Adrenal gland (tissue), 12 donors: ENCODE measurements around the gene CBX4. TPM values are rescaled to one million over a fixed set of nuclear protein-coding genes. Genes with fewer than 3 reads are reported as not detected.
A peak's percentile ranks its signal among the peaks of the same experiment; 100 is the strongest.

Source experiments
- DNase-seq, 7 donors: peaks; one replicate each; pipeline ENCODE4 v3.0.0-alpha.2; 2019 to 2020
- H3K27ac ChIP-seq, 5 donors: fragments of 200-600 bp; sonication (generic) in 4 of 5; 1 replicate in 3 of 5; 2 replicates in 2 of 5; pipeline versions ENCODE4 v1.5.1 to v1.8.0; 2016 to 2020; ENCODE audit warnings: mild to moderate bottlenecking in 1 of 5
- H3K27me3 ChIP-seq: fragments of 200-600 bp; 2 replicates; pipeline ENCODE4 v1.8.0; 2021
- H3K36me3 ChIP-seq, 2 donors: fragments of 200-600 bp; replicated peaks in 1 of 2; 1 replicate in 1 of 2; 2 replicates in 1 of 2; pipeline versions ENCODE4 v1.5.1 to v1.8.0; 2018 to 2022
- H3K4me1 ChIP-seq, 2 donors: fragments of 200-600 bp; replicated peaks in 1 of 2; 1 replicate in 1 of 2; 2 replicates in 1 of 2; pipeline versions ENCODE4 v1.5.1 to v1.8.0; 2018 to 2021
- H3K4me3 ChIP-seq, 4 donors: fragments of 200-600 bp; sonication (generic) in 3 of 4; one replicate each; pipeline ENCODE4 v1.5.1; 2016 to 2018
- H3K9me3 ChIP-seq, 3 donors: fragments of 200-600 bp; sonication (generic) in 1 of 3; replicated peaks in 1 of 3; 1 replicate in 2 of 3; 2 replicates in 1 of 3; pipeline versions ENCODE4 v1.5.1 to v1.8.0; 2016 to 2021
- CTCF ChIP-seq, 6 experiments: fragments of 450-650 bp in 4 of 6; fragments of 200-600 bp in 2 of 6; sonication (generic) in 1 of 6; IDR thresholded peaks; 1 replicate in 5 of 6; 2 replicates in 1 of 6; pipeline versions ENCODE4 v1.5.1 to v1.8.0; 2016 to 2021; ENCODE audit warnings: antibody characterized with exemption in 6 of 6, mild to moderate bottlenecking in 2 of 6, moderate library complexity in 1 of 6
- POLR2A ChIP-seq, 2 donors: fragments of 450-650 bp; IDR thresholded peaks; one replicate each; pipeline ENCODE4 v1.6.1; 2017; ENCODE audit warnings: antibody characterized with exemption in 2 of 2, mild to moderate bottlenecking in 2 of 2, moderate library complexity in 1 of 2
- WGBS, 4 donors: extraction: QIAGEN DNeasy Blood & Tissue Kit in 2 of 4; methylation state at CpG; one replicate each; pipeline versions ENCODE4 v1.1.5 to v1.1.7; 2013 to 2017; 5-methylcytosine and 5-hydroxymethylcytosine counted together
- intact Hi-C, 2 donors: fragments of 100-400 bp; cut with DNase I; formaldehyde crosslinking; loops; one replicate each; pipeline versions ENCODE4 v1.14.1 to v1.15.0; 2022 to 2023
- polyA plus RNA-seq, 3 donors: library from polyadenylated mRNA; stranded (reverse); fragments of 200-250 nt in 2 of 3; fragments of 350-450 nt in 1 of 3; fragmentation: Illumina TruSeq in 1 of 3; extraction: RNeasy Lipid Tissue Mini Kit (QIAGEN cat#74804) in 1 of 3; gene quantifications; one replicate each; pipeline ENCODE4 v1.2.3, GENCODE V29; 2013 to 2014
- total RNA-seq, 9 donors: library from RNA; depleted of rRNA in 4 of 9; stranded (reverse); fragments of >200 nt in 4 of 9; fragments of 120-200 nt in 1 of 9; fragmentation: NEBNext Ultra II Directional in 1 of 9; extraction: Animal tissue kit (Norgen Biotek cat#: 25700) in 1 of 9; gene quantifications; one replicate each; pipeline versions ENCODE4 v1.1.0 to v1.2.4, GENCODE V29; 2013 to 2023
- donor health status: healthy with polysubstance abuse.
- donor health status: Bipolar disorder and iron deficiency.
- donor health status: DM: yes; HTN: yes; CAD: no.
- donor health status: DM: no; HTN: no; CAD: no.
- donor health status: DM: no; HTN: no; CAD: no.
- donor health status: DM: yes; HTN: yes; CAD: no.

Gene CBX4
- total and polyA plus RNA-seq, 12 donors, result 5.4 to 39.3 (median 17.0) TPM

GRCh38 chr17:79845601-79845949, 6.3 kb upstream of the CBX4 start:
- Histone ChIP-seq H3K4me1 (peaks cover 20 to 40% of the 10 kb centered on the region in 2 donors), H3K27me3 (peaks cover 28% of the 10 kb centered on the region), H3K9me3 (no peaks in the 10 kb centered on the region), H3K36me3 (no peaks in the 10 kb centered on the region), H3K4me3 (no peak overlapping the region), H3K27ac (peak overlapping the region in 4 of 5 donors; percentile 35 to 83 (median 50))
- 7 to 28% (median 13%) methylated on average over 7 of the region's 7 CpGs for WGBS, 4 donors
- TF ChIP-seq CTCF (IDR thresholded peaks at IDR 0.05), result no peak
- TF ChIP-seq POLR2A (IDR thresholded peaks at IDR 0.05), result no peak
- intact Hi-C loops, result loop anchor here (5.0 to 10.0 kb wide), 3 partner anchors 77 to 129 kb away; no protein-coding TSS in a partner anchor
- peak in 1 of 7 donors; percentile 35 for DNase-seq

- Histone ChIP-seq H3K27ac (peak overlapping the region in 4 of 5 donors; percentile 35 to 83 (median 50)), H3K9me3 (no peaks in the 10 kb centered on the region), H3K36me3 (no peaks in the 10 kb centered on the region), H3K27me3 (peaks cover 34% of the 10 kb centered on the region), H3K4me3 (peak overlapping the region in 1 of 4 donors; percentile 74), H3K4me1 (peaks cover 24 to 45% of the 10 kb centered on the region in 2 donors)
- 3 to 53% (median 24%) methylated on average over 3 to 38 of the region's 38 CpGs for WGBS, 4 donors
- intact Hi-C loops, result loop anchor here (5.0 to 10.0 kb wide), 4 partner anchors 77 to 147 kb away; no protein-coding TSS in a partner anchor
- peak in 6 of 7 donors; percentile 43 to 70 (median 54) for DNase-seq
- no peak for TF ChIP-seq POLR2A (IDR thresholded peaks at IDR 0.05)
- peak; percentile 25 to 68 (median 49) for TF ChIP-seq CTCF (IDR thresholded peaks at IDR 0.05)
Observed at GRCh38 chr17:79844869-79845600, 5.8 kb upstream of the CBX4 start.

GRCh38 chr17:79843816-79844800, 4.9 kb upstream of the CBX4 start:
- Histone ChIP-seq H3K36me3 (no peaks in the 10 kb centered on the region), H3K4me3 (peak overlapping the region in 3 of 4 donors; percentile 40 to 74 (median 47)), H3K27ac (peak overlapping the region in 3 of 5 donors; percentile 41 to 83 (median 52)), H3K4me1 (peaks cover 26 to 50% of the 10 kb centered on the region in 2 donors), H3K27me3 (peaks cover 34% of the 10 kb centered on the region), H3K9me3 (no peaks in the 10 kb centered on the region)
- DNase-seq, result peak; percentile 68 to 80 (median 75)
- intact Hi-C loops, result loop anchor here (5.0 to 10.0 kb wide), 3 partner anchors 99 to 148 kb away; no protein-coding TSS in a partner anchor
- TF ChIP-seq CTCF (IDR thresholded peaks at IDR 0.05) (peak in 1 of 6 experiments; percentile 3), POLR2A (IDR thresholded peaks at IDR 0.05) (peak; percentile 60 to 66)
- 1 to 3% (median 2%) methylated on average over 18 to 89 of the region's 89 CpGs for WGBS, 4 donors
